Measurements from ENCODE around the gene SPCS3.

- TF ChIP-seq CTCF (conservative IDR thresholded peaks at IDR 0.05; ENCODE audit: low read depth in 2 of 2) (no peak), EZH2 (IDR thresholded peaks at IDR 0.05; ENCODE audit: low read depth, unreplicated experiment) (no peak), POLR2AphosphoS5 (IDR thresholded peaks at IDR 0.05; ENCODE audit: low read depth) (no peak), EZH2phosphoT487 (IDR thresholded peaks at IDR 0.05; ENCODE audit: unreplicated experiment) (no peak), ZNF114 (CRISPR knock-in tag; IDR thresholded peaks at IDR 0.05) (no peak), JUNB (IDR thresholded peaks at IDR 0.05; ENCODE audit: unreplicated experiment) (no peak), REST (IDR thresholded peaks at IDR 0.05; ENCODE audit: unreplicated experiment) (no peak), STAT1 (IDR thresholded peaks at IDR 0.05; ENCODE audit: unreplicated experiment) (no peak), ETS1 (IDR thresholded peaks at IDR 0.05) (no peak), ZNF462 (CRISPR knock-in tag; IDR thresholded peaks at IDR 0.05) (no peak), ZNF331 (CRISPR knock-in tag; IDR thresholded peaks at IDR 0.05; ENCODE audit: low read depth) (no peak)
These were observed 30.2 kb upstream of the SPCS3 start for GRCh38 chr4:176289561-176289960.

Measured in GM23338 (cell line).